Adrenal gland (tissue), 5 donors: Measurements from ENCODE around the gene MYH11.

Experiments
- CTCF ChIP-seq, 6 experiments: fragments of 450-650 bp in 4 of 6; fragments of 200-600 bp in 2 of 6; sonication (generic) in 1 of 6; IDR thresholded peaks; 1 replicate in 5 of 6; 2 replicates in 1 of 6; pipeline versions ENCODE4 v1.5.1 to v1.8.0; 2016 to 2021; ENCODE audit warnings: antibody characterized with exemption in 6 of 6, mild to moderate bottlenecking in 2 of 6, moderate library complexity in 1 of 6
- POLR2A ChIP-seq, 2 donors: fragments of 450-650 bp; IDR thresholded peaks; one replicate each; pipeline ENCODE4 v1.6.1; 2017; ENCODE audit warnings: antibody characterized with exemption in 2 of 2, mild to moderate bottlenecking in 2 of 2, moderate library complexity in 1 of 2
- donor health status: DM: no; HTN: no; CAD: no.

DNA sequence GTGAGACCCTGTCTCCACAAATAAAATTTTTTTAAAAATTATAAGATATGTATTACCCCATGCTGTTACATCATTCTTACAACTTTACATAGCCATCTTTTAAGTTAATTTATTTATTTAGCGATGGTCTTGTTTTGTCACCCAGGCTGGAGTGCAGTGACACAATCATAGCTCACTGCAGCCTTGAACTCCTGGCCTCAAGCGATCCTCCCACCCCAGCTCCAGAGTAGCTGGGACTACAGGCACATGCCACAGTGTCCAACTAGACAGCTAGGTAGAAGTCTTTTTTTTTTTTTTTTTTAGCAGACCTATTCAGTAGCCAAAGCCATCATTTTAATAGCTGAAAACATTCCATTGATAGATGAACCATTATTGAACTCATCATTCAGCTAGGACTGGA lies 114.1 kb downstream of the MYH11 start:
- TF ChIP-seq CTCF (IDR thresholded peaks at IDR 0.05), result no peak
- TF ChIP-seq POLR2A (IDR thresholded peaks at IDR 0.05), result no peak
